CD8-positive, alpha-beta memory T cell (primary cell): Measurements from ENCODE around the gene BICDL2. TPM values are rescaled to one million over a fixed set of nuclear protein-coding genes. Genes with fewer than 3 reads are reported as not detected.
A peak's percentile ranks its signal among the peaks of the same experiment; 100 is the strongest.
"Not testable (repeated sequence)": the region's sequence is repeated elsewhere in the genome, so short reads cannot be mapped to it uniquely, and the experiment has no call there.

ENCODE experiments used
- CTCF ChIA-PET: fragments of 350-600 bp; sonication (Branson Sonifier 250); formaldehyde crosslinking; loops from one replicate; lab custom pipeline; 2021; ENCODE audit warnings: antibody characterized with exemption; lab: Charles Lee
- POLR2A ChIA-PET: fragments of 350-600 bp; sonication (Branson Sonifier 250); formaldehyde crosslinking; loops from one replicate; lab custom pipeline; 2021; ENCODE audit warnings: antibody characterized with exemption; lab: Charles Lee
- DNase-seq, 5 donors: peaks; one replicate each; pipeline versions ENCODE4 v3.0.0 to v3.0.0-alpha.2; 2020 to 2022; ENCODE audit warnings: mixed read lengths in 1 of 5
- H3K27ac ChIP-seq: one replicate; pipeline ENCODE4 v1.7.0; 2013; ENCODE audit warnings: low read depth, mild to moderate bottlenecking, low read length, moderate library complexity
- H3K27me3 ChIP-seq: 2 replicates; pipeline ENCODE4 v1.7.0; 2013; ENCODE audit warnings: low read length, mild to moderate bottlenecking; ENCODE audit not compliant: insufficient read depth, poor library complexity, severe bottlenecking
- H3K36me3 ChIP-seq: 2 replicates; pipeline ENCODE4 v1.7.0; 2013; ENCODE audit warnings: mild to moderate bottlenecking, low read length, moderate library complexity; ENCODE audit not compliant: insufficient read depth
- H3K4me1 ChIP-seq: 2 replicates; pipeline ENCODE4 v1.7.0; 2013; ENCODE audit warnings: mild to moderate bottlenecking, low read length, moderate library complexity; ENCODE audit not compliant: insufficient read depth
- H3K4me3 ChIP-seq: 2 replicates; pipeline ENCODE4 v1.7.0; 2013; ENCODE audit warnings: mild to moderate bottlenecking, low read length
- H3K9me3 ChIP-seq: 2 replicates; pipeline ENCODE4 v1.7.0; 2013; ENCODE audit warnings: mild to moderate bottlenecking, low read length
- H3K27ac Mint-ChIP-seq, 8 donors: one replicate each; pipeline ENCODE4 v1.8.0; 2020 to 2021; ENCODE audit warnings: mixed read lengths in 8 of 8, mild to moderate bottlenecking in 6 of 8, inconsistent platforms in 3 of 8, moderate library complexity in 3 of 8
- H3K27me3 Mint-ChIP-seq, 2 donors: one replicate each; pipeline ENCODE4 v1.8.0; 2020 to 2021; ENCODE audit warnings: mixed read lengths in 2 of 2, mild to moderate bottlenecking in 1 of 2, moderate library complexity in 1 of 2
- H3K36me3 Mint-ChIP-seq, 3 donors: one replicate each; pipeline ENCODE4 v1.8.0; 2020 to 2021; ENCODE audit warnings: mixed read lengths in 3 of 3, inconsistent platforms in 1 of 3, mild to moderate bottlenecking in 1 of 3
- H3K4me1 Mint-ChIP-seq, 3 donors: one replicate each; pipeline ENCODE4 v1.8.0; 2020 to 2021; ENCODE audit warnings: mixed read lengths in 3 of 3, inconsistent platforms in 1 of 3, mild to moderate bottlenecking in 1 of 3
- H3K4me3 Mint-ChIP-seq, 7 donors: one replicate each; pipeline ENCODE4 v1.8.0; 2020 to 2021; ENCODE audit warnings: mixed read lengths in 7 of 7, mild to moderate bottlenecking in 6 of 7, moderate library complexity in 4 of 7, inconsistent platforms in 2 of 7
- H3K9me3 Mint-ChIP-seq, 5 donors: one replicate each; pipeline ENCODE4 v1.8.0; 2020 to 2022; ENCODE audit warnings: mixed read lengths in 5 of 5, mild to moderate bottlenecking in 3 of 5, moderate library complexity in 2 of 5, inconsistent platforms in 1 of 5
- polyA plus RNA-seq: library from polyadenylated mRNA; unstranded; fragments of 300-500 nt; fragmentation: Illumina TruSeq; gene quantifications from one replicate; pipeline ENCODE4 v1.2.3, GENCODE V29; 2021
- total RNA-seq, 2 experiments: library from RNA; stranded (reverse); gene quantifications; one replicate each; pipeline ENCODE4 v1.2.3, GENCODE V29; 2021

The BICDL2 gene
- total and polyA plus RNA-seq, 3 experiments from 2014 or later: not detected

DNA sequence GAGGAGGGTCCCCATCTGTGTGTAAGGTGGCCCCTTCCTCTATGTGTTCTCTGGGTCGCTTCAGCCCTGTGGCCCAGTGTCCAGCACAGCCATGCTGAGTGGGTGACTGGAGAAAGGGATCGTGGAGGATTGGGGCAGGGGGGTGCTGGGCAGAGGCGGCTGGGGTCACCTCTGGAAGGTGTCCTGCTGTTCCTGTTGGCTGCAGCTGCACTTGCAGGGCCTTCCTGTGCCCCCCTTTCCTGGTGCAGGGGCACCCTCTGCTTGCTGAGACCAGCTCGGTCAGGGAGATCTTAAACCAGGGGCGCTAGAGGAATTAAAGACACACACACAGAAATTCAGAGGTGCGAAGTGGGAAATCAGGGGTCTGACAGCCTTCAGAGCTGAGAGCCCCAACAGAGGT lies 39.8 kb upstream of the BICDL2 start:
- H3K9me3 ChIP-seq: no peaks in the 10 kb centered on the region
- POLR2A ChIA-PET: interaction anchor here (0.6 to 4.9 kb wide), 10 partner anchors 11 to 388 kb away, joined by 3 to 53 read pairs (median 5); partner anchors contain the start of genes IL32, ZNF213 and ZSCAN10
- CTCF ChIA-PET: interaction anchor here (0.9 to 7.1 kb wide), 13 partner anchors 9 to 59 kb away, joined by 3 to 69 read pairs (median 13); partner anchors contain the start of genes IL32, ZNF213 and ZSCAN10
- peaks cover 2 to 16% (median 4%) of the 10 kb centered on the region in 3 donors for H3K36me3 Mint-ChIP-seq
- no peak for DNase-seq
- peak overlapping the region; percentile 92 to 97 (median 95) for H3K27ac Mint-ChIP-seq
- peak overlapping the region; percentile 45 for H3K4me3 ChIP-seq
- H3K27me3 ChIP-seq: no peaks in the 10 kb centered on the region
- H3K9me3 Mint-ChIP-seq: no peaks in the 10 kb centered on the region
- no peaks in the 10 kb centered on the region for H3K27me3 Mint-ChIP-seq
- peaks cover 93% of the 10 kb centered on the region for H3K4me1 ChIP-seq
- H3K4me3 Mint-ChIP-seq: peak overlapping the region; percentile 77 to 91 (median 83)
- peak overlapping the region; percentile 48 for H3K27ac ChIP-seq
- peaks cover 80 to 95% (median 91%) of the 10 kb centered on the region in 3 donors for H3K4me1 Mint-ChIP-seq
- no peaks in the 10 kb centered on the region for H3K36me3 ChIP-seq

GRCh38 chr16:3075946-3076345 lies 39.2 kb upstream of the BICDL2 start:
- Mint-ChIP-seq H3K4me1 (peaks cover 83 to 97% (median 93%) of the 10 kb centered on the region in 3 donors), H3K4me3 (peak overlapping the region in 6 of 7 donors; percentile 77 to 91 (median 81)), H3K36me3 (peaks cover 3 to 16% (median 4%) of the 10 kb centered on the region in 3 donors), H3K27ac (peak overlapping the region in 7 of 8 donors; percentile 92 to 97 (median 95))
- ChIA-PET POLR2A (interaction anchor here (1.0 to 4.9 kb wide), 9 partner anchors 10 to 140 kb away, joined by 3 to 53 read pairs (median 9); partner anchors contain the start of genes IL32, ZNF213 and ZSCAN10), CTCF (interaction anchor here (1.0 to 7.1 kb wide), 14 partner anchors 9 to 59 kb away, joined by 3 to 69 read pairs (median 12); partner anchors contain the start of genes IL32, ZNF213 and ZSCAN10)
- Histone ChIP-seq H3K27ac (peak overlapping the region; percentile 48), H3K4me1 (peaks cover 94% of the 10 kb centered on the region), H3K4me3 (peak overlapping the region; percentile 45)
- H3K9me3 ChIP-seq, DNase-seq, H3K27me3 ChIP-seq, H3K36me3 ChIP-seq, H3K27me3 Mint-ChIP-seq, H3K9me3 Mint-ChIP-seq: not testable (repeated sequence)

- peaks cover 3 to 16% (median 4%) of the 10 kb centered on the region in 3 donors for H3K36me3 Mint-ChIP-seq
- Histone ChIP-seq H3K4me1 (peaks cover 93% of the 10 kb centered on the region), H3K27ac (no peak overlapping the region), H3K4me3 (peak overlapping the region; percentile 18), H3K9me3 (no peaks in the 10 kb centered on the region), H3K36me3 (no peaks in the 10 kb centered on the region), H3K27me3 (no peaks in the 10 kb centered on the region)
- H3K4me1 Mint-ChIP-seq: peaks cover 85 to 97% (median 94%) of the 10 kb centered on the region in 3 donors
- no peaks in the 10 kb centered on the region for H3K9me3 Mint-ChIP-seq
- ChIA-PET POLR2A (interaction anchor here (0.9 to 4.9 kb wide), 11 partner anchors 10 to 141 kb away, joined by 3 to 53 read pairs (median 7); partner anchors contain the start of genes IL32 and ZSCAN10), CTCF (interaction anchor here (1.0 to 7.1 kb wide), 12 partner anchors 11 to 55 kb away, joined by 3 to 69 read pairs (median 16); partner anchors contain the start of genes IL32 and ZSCAN10)
- DNase-seq: no peak
- H3K27me3 Mint-ChIP-seq: no peaks in the 10 kb centered on the region
- H3K4me3 Mint-ChIP-seq: peak overlapping the region; percentile 58 to 91 (median 79)
- peak overlapping the region; percentile 88 to 97 (median 95) for H3K27ac Mint-ChIP-seq
Observed at GRCh38 chr16:3075523-3075915, 38.8 kb upstream of the BICDL2 start.

GRCh38 chr16:3074860-3075522 lies 38.2 kb upstream of the BICDL2 start:
- H3K27ac Mint-ChIP-seq: peak overlapping the region; percentile 88 to 97 (median 95)
- no peaks in the 10 kb centered on the region for H3K27me3 Mint-ChIP-seq
- ChIA-PET POLR2A (interaction anchor here (0.6 to 4.9 kb wide), 16 partner anchors 9 to 141 kb away, joined by 3 to 53 read pairs (median 5); partner anchors contain the start of genes IL32 and ZSCAN10), CTCF (interaction anchor here (0.7 to 7.1 kb wide), 16 partner anchors 11 to 59 kb away, joined by 3 to 69 read pairs (median 4); partner anchors contain the start of genes IL32 and ZSCAN10)
- H3K36me3 ChIP-seq: no peaks in the 10 kb centered on the region
- H3K9me3 Mint-ChIP-seq: no peaks in the 10 kb centered on the region
- H3K4me1 ChIP-seq: peaks cover 94% of the 10 kb centered on the region
- peak overlapping the region; percentile 19 for H3K4me3 ChIP-seq
- peak overlapping the region; percentile 45 for H3K27ac ChIP-seq
- H3K4me1 Mint-ChIP-seq: peaks cover 89 to 97% (median 94%) of the 10 kb centered on the region in 3 donors
- H3K9me3 ChIP-seq: no peaks in the 10 kb centered on the region
- DNase-seq: peak; percentile 68 to 94 (median 90)
- no peaks in the 10 kb centered on the region for H3K27me3 ChIP-seq
- peak overlapping the region; percentile 58 to 91 (median 79) for H3K4me3 Mint-ChIP-seq
- peaks cover 6 to 18% (median 9%) of the 10 kb centered on the region in 3 donors for H3K36me3 Mint-ChIP-seq

DNA sequence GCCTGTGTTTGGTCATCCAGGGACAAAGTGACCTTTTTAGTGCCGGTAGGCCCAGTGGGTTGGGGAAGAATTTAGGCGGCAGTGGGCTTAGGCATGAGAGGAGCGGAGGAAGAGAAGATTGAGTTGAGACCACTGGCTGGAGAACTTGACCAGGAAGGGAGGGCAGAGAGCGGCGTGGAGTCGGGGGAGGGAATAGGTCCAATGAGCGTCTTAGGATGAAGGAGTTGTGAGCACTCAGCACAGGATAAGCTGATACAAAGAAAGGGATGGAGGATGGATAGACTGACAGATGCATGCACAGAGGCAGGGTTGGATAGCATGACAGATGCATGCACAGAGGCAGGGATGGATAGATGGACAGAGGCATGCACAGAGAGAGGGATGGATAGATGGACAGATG lies 36.7 kb upstream of the BICDL2 start:
- ChIA-PET CTCF (interaction anchor here (0.9 to 1.5 kb wide), 3 partner anchors 24 to 56 kb away, joined by 3 to 6 read pairs (median 5); no protein-coding TSS in a partner anchor), POLR2A (interaction anchor here (2.3 to 4.3 kb wide), 2 partner anchors 24 to 56 kb away, joined by 10 to 27 read pairs; partner anchors contain the start of gene ZSCAN10)
- H3K27me3 ChIP-seq: no peaks in the 10 kb centered on the region
- Mint-ChIP-seq H3K9me3 (no peaks in the 10 kb centered on the region), H3K4me3 (peak overlapping the region; percentile 77 to 89 (median 79)), H3K36me3 (peaks cover 10 to 20% (median 18%) of the 10 kb centered on the region in 3 donors), H3K27me3 (no peaks in the 10 kb centered on the region), H3K4me1 (peaks cover 89 to 95% (median 93%) of the 10 kb centered on the region in 3 donors), H3K27ac (peak overlapping the region; percentile 88 to 97 (median 95))
- H3K4me1 ChIP-seq: peaks cover 93% of the 10 kb centered on the region
- peak overlapping the region; percentile 13 for H3K4me3 ChIP-seq
- H3K27ac ChIP-seq: no peak overlapping the region
- DNase-seq: no peak
- peaks cover 9% of the 10 kb centered on the region for H3K36me3 ChIP-seq
- H3K9me3 ChIP-seq: no peaks in the 10 kb centered on the region

GRCh38 chr16:3072576-3073263 lies 36.0 kb upstream of the BICDL2 start:
- H3K36me3 Mint-ChIP-seq: peaks cover 11 to 28% (median 18%) of the 10 kb centered on the region in 3 donors
- not testable (repeated sequence) for H3K27me3 Mint-ChIP-seq, H3K9me3 Mint-ChIP-seq, H3K27me3 ChIP-seq, H3K27ac ChIP-seq, H3K4me3 ChIP-seq, H3K9me3 ChIP-seq
- CTCF ChIA-PET: interaction anchor here (0.9 kb wide), 2 partner anchors 25 to 57 kb away, joined by 3 to 6 read pairs; no protein-coding TSS in a partner anchor
- POLR2A ChIA-PET: interaction anchor here (2.3 kb wide), 1 partner anchor 57 kb away, joined by 10 read pairs; no protein-coding TSS in a partner anchor
- peak in 3 of 5 donors; percentile 46 to 74 (median 56) for DNase-seq
- peaks cover 17% of the 10 kb centered on the region for H3K36me3 ChIP-seq
- peaks cover 93% of the 10 kb centered on the region for H3K4me1 ChIP-seq
- H3K27ac Mint-ChIP-seq: peak overlapping the region; percentile 51 to 97 (median 95)
- H3K4me3 Mint-ChIP-seq: peak overlapping the region in 6 of 7 donors; percentile 77 to 89 (median 81)
- peaks cover 85 to 95% (median 93%) of the 10 kb centered on the region in 3 donors for H3K4me1 Mint-ChIP-seq

DNA sequence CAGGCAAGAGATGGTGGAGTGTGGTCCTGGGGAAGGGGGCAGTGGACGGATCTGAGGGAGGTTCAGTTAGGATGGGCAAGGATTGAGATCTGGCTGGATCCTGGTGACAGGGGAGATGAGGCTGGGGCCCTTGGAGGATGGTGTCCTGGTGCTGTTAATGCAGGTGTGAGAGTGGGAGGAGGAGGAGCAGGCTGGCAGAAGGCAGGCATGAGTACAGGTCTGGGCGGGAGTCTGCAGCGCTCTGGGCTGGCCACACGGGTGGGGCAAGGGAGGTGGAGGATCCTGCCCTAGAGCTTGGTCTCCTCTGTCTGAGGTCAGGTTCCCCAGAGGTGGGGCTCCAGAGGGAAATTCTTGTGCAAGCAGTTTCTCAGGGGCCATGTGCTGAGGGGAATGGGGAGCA lies 35.4 kb upstream of the BICDL2 start:
- Mint-ChIP-seq H3K4me3 (peak overlapping the region; percentile 57 to 78 (median 65)), H3K27ac (peak overlapping the region; percentile 70 to 95 (median 90)), H3K36me3 (peaks cover 14 to 33% (median 23%) of the 10 kb centered on the region in 3 donors), H3K4me1 (peaks cover 83 to 95% (median 92%) of the 10 kb centered on the region in 3 donors)
- Histone ChIP-seq H3K4me1 (peaks cover 93% of the 10 kb centered on the region), H3K36me3 (peaks cover 19% of the 10 kb centered on the region)
- H3K27me3 Mint-ChIP-seq, H3K4me3 ChIP-seq, H3K27me3 ChIP-seq, CTCF ChIA-PET, DNase-seq, H3K9me3 ChIP-seq, H3K9me3 Mint-ChIP-seq, H3K27ac ChIP-seq: not testable (repeated sequence)
- POLR2A ChIA-PET: interaction anchor here (0.7 kb wide), 1 partner anchor 99 kb away, joined by 3 read pairs; no protein-coding TSS in a partner anchor
